ENCODE results near the gene AACS. TPM values are rescaled to one million over a fixed set of nuclear protein-coding genes. Genes with fewer than 3 reads are reported as not detected.

AACS gene
- total RNA-seq, 2 experiments from 2014 or later: 10.2 to 24.6 TPM

- Histone ChIP-seq H3K36me3 (ENCODE audit: insufficient read depth, low read length) (peaks cover 65% of the 10 kb centered on the region), H3K4me3 (ENCODE audit: low read depth, low read length, poor library complexity, severe bottlenecking) (no peak overlapping the region), H3K9me2 (ENCODE audit: insufficient read depth, low read length) (no peaks in the 10 kb centered on the region), H3K4me2 (ENCODE audit: low read length) (no peak overlapping the region), H4K20me1 (ENCODE audit: insufficient read depth, low read length) (peaks cover 3% of the 10 kb centered on the region; the same call in 1 of the 2 replicates), H3K27ac (ENCODE audit: low read depth, low read length, poor library complexity, severe bottlenecking) (no peak overlapping the region), H3K79me2 (ENCODE audit: insufficient read depth, low read depth, low read length) (peaks cover 32% of the 10 kb centered on the region), H2AFZ (ENCODE audit: low read length) (no peak overlapping the region), H3K4me1 (ENCODE audit: insufficient read depth, low read length, poor library complexity, severe bottlenecking) (peaks cover 26% of the 10 kb centered on the region), H3K9me3 (ENCODE audit: low read length) (no peaks in the 10 kb centered on the region)
- ChIA-PET CTCF (ENCODE audit: unreplicated experiment) (no interaction called here), POLR2A (no interaction called here)
- no peak for TF ChIP-seq EZH2phosphoT487 (IDR thresholded peaks at IDR 0.05; ENCODE audit: borderline replicate concordance, low read depth, low read length)
- TF ChIP-seq, protein P1, sequence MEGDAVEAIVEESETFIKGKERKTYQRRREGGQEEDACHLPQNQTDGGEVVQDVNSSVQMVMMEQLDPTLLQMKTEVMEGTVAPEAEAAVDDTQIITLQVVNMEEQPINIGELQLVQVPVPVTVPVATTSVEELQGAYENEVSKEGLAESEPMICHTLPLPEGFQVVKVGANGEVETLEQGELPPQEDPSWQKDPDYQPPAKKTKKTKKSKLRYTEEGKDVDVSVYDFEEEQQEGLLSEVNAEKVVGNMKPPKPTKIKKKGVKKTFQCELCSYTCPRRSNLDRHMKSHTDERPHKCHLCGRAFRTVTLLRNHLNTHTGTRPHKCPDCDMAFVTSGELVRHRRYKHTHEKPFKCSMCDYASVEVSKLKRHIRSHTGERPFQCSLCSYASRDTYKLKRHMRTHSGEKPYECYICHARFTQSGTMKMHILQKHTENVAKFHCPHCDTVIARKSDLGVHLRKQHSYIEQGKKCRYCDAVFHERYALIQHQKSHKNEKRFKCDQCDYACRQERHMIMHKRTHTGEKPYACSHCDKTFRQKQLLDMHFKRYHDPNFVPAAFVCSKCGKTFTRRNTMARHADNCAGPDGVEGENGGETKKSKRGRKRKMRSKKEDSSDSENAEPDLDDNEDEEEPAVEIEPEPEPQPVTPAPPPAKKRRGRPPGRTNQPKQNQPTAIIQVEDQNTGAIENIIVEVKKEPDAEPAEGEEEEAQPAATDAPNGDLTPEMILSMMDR (conservative IDR thresholded peaks at IDR 0.05; ENCODE audit: low read length): no peak
- BruUV-seq (replicated peaks): no TSS peak
- no peak for DNase-seq (ENCODE audit: low spot score)
- intact Hi-C loops (cut with micrococcal nuclease; ENCODE audit: unreplicated experiment): no loop called here
These were observed 78.3 kb downstream of the AACS start for GRCh38 chr12:125143491-125143890.

DNA sequence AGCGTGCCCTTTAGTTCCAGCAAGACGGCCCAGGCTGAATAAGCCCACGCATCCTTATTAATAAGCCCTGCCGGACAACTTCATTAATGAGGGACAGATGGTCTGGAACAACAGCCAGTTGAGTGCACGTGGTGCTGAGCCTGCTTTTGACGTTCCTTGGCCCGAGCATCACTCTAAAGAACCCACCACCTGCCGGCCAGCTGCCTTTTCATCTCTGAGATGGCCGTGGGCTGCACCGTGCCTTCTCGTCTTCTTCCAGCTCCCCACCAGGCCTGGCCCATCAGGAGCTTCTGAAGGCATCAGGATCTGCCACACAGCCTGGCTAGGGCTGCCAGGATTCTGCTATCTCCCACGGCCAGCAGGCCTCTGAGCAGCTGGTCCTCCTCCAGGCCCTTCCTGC lies 80.0 kb downstream of the AACS start:
- intact Hi-C loops (cut with micrococcal nuclease; ENCODE audit: unreplicated experiment): no loop called here
- CTCF ChIA-PET (ENCODE audit: unreplicated experiment): no interaction called here
- no peak overlapping the region for H3K4me3 ChIP-seq (ENCODE audit: low read depth, low read length, poor library complexity, severe bottlenecking)

GRCh38 chr12:125148316-125148715 lies 83.1 kb downstream of the AACS start:
- peak; percentile 52 for DNase-seq (ENCODE audit: low spot score)
- ChIA-PET CTCF (ENCODE audit: unreplicated experiment) (no interaction called here), POLR2A (interaction anchor here (0.6 to 1.2 kb wide), 6 partner anchors 8 to 337 kb away, joined by 3 to 6 read pairs (median 4); no protein-coding TSS in a partner anchor)
- peaks cover 52% of the 10 kb centered on the region for H3K36me3 ChIP-seq (ENCODE audit: insufficient read depth, low read length)
- no peaks in the 10 kb centered on the region for H3K9me3 ChIP-seq (ENCODE audit: low read length)
- no peak for TF ChIP-seq EZH2phosphoT487 (IDR thresholded peaks at IDR 0.05; ENCODE audit: borderline replicate concordance, low read depth, low read length)
- TF ChIP-seq, protein P1 (conservative IDR thresholded peaks at IDR 0.05; ENCODE audit: low read length): no peak
- H3K9me2 ChIP-seq (ENCODE audit: insufficient read depth, low read length): no peaks in the 10 kb centered on the region
- intact Hi-C loops (cut with micrococcal nuclease; ENCODE audit: unreplicated experiment): loop anchor here (2.0 kb wide), 1 partner anchor 154 kb away; no protein-coding TSS in a partner anchor
- H4K20me1 ChIP-seq (ENCODE audit: insufficient read depth, low read length): peaks cover 3% of the 10 kb centered on the region; the same call in 1 of the 2 replicates
- no peak overlapping the region for H2AFZ ChIP-seq (ENCODE audit: low read length)
- H3K27ac ChIP-seq (ENCODE audit: low read depth, low read length, poor library complexity, severe bottlenecking): peak overlapping the region; percentile 98
- peaks cover 45% of the 10 kb centered on the region for H3K4me1 ChIP-seq (ENCODE audit: insufficient read depth, low read length, poor library complexity, severe bottlenecking)
- peaks cover 42% of the 10 kb centered on the region for H3K79me2 ChIP-seq (ENCODE audit: insufficient read depth, low read depth, low read length)
- H3K4me3 ChIP-seq (ENCODE audit: low read depth, low read length, poor library complexity, severe bottlenecking): peak overlapping the region; percentile 92
- no TSS peak for BruUV-seq (replicated peaks)
- peak overlapping the region; percentile 89 for H3K4me2 ChIP-seq (ENCODE audit: low read length)

More for the DNA sequence above, 80.0 kb downstream of the AACS start:
- Histone ChIP-seq H3K9me2 (ENCODE audit: insufficient read depth, low read length) (no peaks in the 10 kb centered on the region), H3K9me3 (ENCODE audit: low read length) (no peaks in the 10 kb centered on the region), H3K27ac (ENCODE audit: low read depth, low read length, poor library complexity, severe bottlenecking) (no peak overlapping the region), H3K4me2 (ENCODE audit: low read length) (no peak overlapping the region), H3K79me2 (ENCODE audit: insufficient read depth, low read depth, low read length) (peaks cover 42% of the 10 kb centered on the region), H4K20me1 (ENCODE audit: insufficient read depth, low read length) (peaks cover 3% of the 10 kb centered on the region; the same call in 1 of the 2 replicates), H3K36me3 (ENCODE audit: insufficient read depth, low read length) (peaks cover 65% of the 10 kb centered on the region), H2AFZ (ENCODE audit: low read length) (no peak overlapping the region), H3K4me1 (ENCODE audit: insufficient read depth, low read length, poor library complexity, severe bottlenecking) (peaks cover 31% of the 10 kb centered on the region)
- no peak for TF ChIP-seq EZH2phosphoT487 (IDR thresholded peaks at IDR 0.05; ENCODE audit: borderline replicate concordance, low read depth, low read length)
- TF ChIP-seq, protein P1 (conservative IDR thresholded peaks at IDR 0.05; ENCODE audit: low read length): no peak
- BruUV-seq (replicated peaks): no TSS peak
- POLR2A ChIA-PET: no interaction called here
- no peak for DNase-seq (ENCODE audit: low spot score)
